Effector memory CD8-positive, alpha-beta T cell (primary cell): ENCODE results near the gene LPO.

ENCODE experiments used
- ATAC-seq: fragments of 150-1000 bp; cut with Tn5 transposase; replicated peaks from 2 replicates; pipeline ENCODE4 v1.10.0; 2021; ENCODE audit warnings: mild to moderate bottlenecking, moderate library complexity
- DNase-seq, 3 experiments: peaks; one replicate each; pipeline ENCODE4 v3.0.0; 2021
- H3K27ac Mint-ChIP-seq, 2 donors: one replicate each; pipeline ENCODE4 v1.8.0; 2022; ENCODE audit warnings: mild to moderate bottlenecking in 2 of 2, mixed read lengths in 2 of 2, moderate library complexity in 2 of 2
- H3K27me3 Mint-ChIP-seq, 2 donors: one replicate each; pipeline ENCODE4 v1.8.0; 2022; ENCODE audit warnings: mixed read lengths in 2 of 2
- H3K36me3 Mint-ChIP-seq: one replicate; pipeline ENCODE4 v1.8.0; 2022; ENCODE audit warnings: mild to moderate bottlenecking, moderate library complexity, mixed read lengths; ENCODE audit not compliant: insufficient read depth
- H3K4me1 Mint-ChIP-seq, 2 donors: one replicate each; pipeline ENCODE4 v1.8.0; 2022; ENCODE audit warnings: low read depth in 2 of 2, mixed read lengths in 2 of 2
- H3K4me3 Mint-ChIP-seq, 2 donors: one replicate each; pipeline ENCODE4 v1.8.0; 2022; ENCODE audit warnings: mild to moderate bottlenecking in 2 of 2, mixed read lengths in 2 of 2, moderate library complexity in 2 of 2
- H3K9me3 Mint-ChIP-seq, 2 donors: one replicate each; pipeline ENCODE4 v1.8.0; 2022; ENCODE audit warnings: mixed read lengths in 2 of 2

Gene LPO

GRCh38 chr17:58280480-58281217, 42.3 kb downstream of the LPO start, which contains the start of gene MPO:
MPO (minus strand) TSS chr17:58280935; CDS start chr17:58280758, 177 bp downstream.
- no peak within 1 kb of the TSS for H3K27ac Mint-ChIP-seq
- H3K27me3 Mint-ChIP-seq, result peaks cover 17 to 65% of the 10 kb centered on the region in 2 donors
- DNase-seq (no peak), ATAC-seq (no peak)
- H3K4me1 Mint-ChIP-seq, result peaks cover 2 to 6% of the 10 kb centered on the region in 2 donors
- H3K4me3 Mint-ChIP-seq, result no peak within 1 kb of the TSS
- no peaks in the 10 kb centered on the region for H3K9me3 Mint-ChIP-seq
- peaks cover 4% of the 10 kb centered on the region for H3K36me3 Mint-ChIP-seq

- no peak overlapping the region for H3K4me3 Mint-ChIP-seq
These were observed 43.2 kb downstream of the LPO start for GRCh38 chr17:58281511-58282011.

GRCh38 chr17:58282442-58282841, 44.1 kb downstream of the LPO start:
- H3K4me1 Mint-ChIP-seq, result peaks cover 2 to 6% of the 10 kb centered on the region in 2 donors
- DNase-seq (no peak), ATAC-seq (no peak)
- H3K4me3 Mint-ChIP-seq, result no peak overlapping the region
- H3K9me3 Mint-ChIP-seq, result no peaks in the 10 kb centered on the region
- H3K27me3 Mint-ChIP-seq, result peaks cover 13 to 60% of the 10 kb centered on the region in 2 donors
- no peak overlapping the region for H3K27ac Mint-ChIP-seq
- H3K36me3 Mint-ChIP-seq, result peaks cover 4% of the 10 kb centered on the region

More at GRCh38 chr17:58281511-58282011, 43.2 kb downstream of the LPO start:
- Mint-ChIP-seq H3K4me1 (peaks cover 2 to 6% of the 10 kb centered on the region in 2 donors), H3K27ac (no peak overlapping the region), H3K9me3 (no peaks in the 10 kb centered on the region), H3K36me3 (peaks cover 4% of the 10 kb centered on the region), H3K27me3 (peaks cover 12 to 57% of the 10 kb centered on the region in 2 donors)
- ATAC-seq, result no peak
- DNase-seq, result no peak

- H3K36me3 Mint-ChIP-seq, result no peaks in the 10 kb centered on the region
- DNase-seq, result no peak
- peaks cover 16 to 58% of the 10 kb centered on the region in 2 donors for H3K27me3 Mint-ChIP-seq
- no peaks in the 10 kb centered on the region for H3K9me3 Mint-ChIP-seq
- no peak overlapping the region for H3K27ac Mint-ChIP-seq
- no peak for ATAC-seq
- peaks cover 0 to 6% of the 10 kb centered on the region in 2 donors for H3K4me1 Mint-ChIP-seq
- H3K4me3 Mint-ChIP-seq, result no peak overlapping the region
These were observed 45.6 kb downstream of the LPO start for GRCh38 chr17:58283674-58284612.

- ATAC-seq (no peak), DNase-seq (no peak)
- H3K4me3 Mint-ChIP-seq, result no peak overlapping the region
- peaks cover 18 to 52% of the 10 kb centered on the region in 2 donors for H3K27me3 Mint-ChIP-seq
- no peaks in the 10 kb centered on the region for H3K9me3 Mint-ChIP-seq
- H3K27ac Mint-ChIP-seq, result no peak overlapping the region
- H3K36me3 Mint-ChIP-seq, result no peaks in the 10 kb centered on the region
- peaks cover 0 to 2% of the 10 kb centered on the region in 2 donors for H3K4me1 Mint-ChIP-seq
These were observed 46.4 kb downstream of the LPO start for GRCh38 chr17:58284613-58285421.

- Mint-ChIP-seq H3K4me3 (no peak overlapping the region), H3K4me1 (no peaks in the 10 kb centered on the region), H3K9me3 (no peaks in the 10 kb centered on the region), H3K36me3 (no peaks in the 10 kb centered on the region), H3K27ac (no peak overlapping the region), H3K27me3 (peaks cover 24 to 52% of the 10 kb centered on the region in 2 donors)
- no peak for DNase-seq
- ATAC-seq, result no peak
These were observed 47.0 kb downstream of the LPO start for GRCh38 chr17:58285422-58285810.

GRCh38 chr17:58289869-58290268, 51.5 kb downstream of the LPO start:
- Mint-ChIP-seq H3K4me1 (no peaks in the 10 kb centered on the region), H3K36me3 (no peaks in the 10 kb centered on the region), H3K4me3 (no peak overlapping the region), H3K27me3 (peaks cover 44 to 47% of the 10 kb centered on the region in 2 donors), H3K27ac (no peak overlapping the region), H3K9me3 (no peaks in the 10 kb centered on the region)
- ATAC-seq (no peak), DNase-seq (no peak)

GRCh38 chr17:58291246-58291645, 52.9 kb downstream of the LPO start:
- no peak for ATAC-seq
- DNase-seq, result no peak
- peaks cover 44 to 46% of the 10 kb centered on the region in 2 donors for H3K27me3 Mint-ChIP-seq
- no peak overlapping the region for H3K27ac Mint-ChIP-seq
- no peaks in the 10 kb centered on the region for H3K36me3 Mint-ChIP-seq
- no peaks in the 10 kb centered on the region for H3K9me3 Mint-ChIP-seq
- H3K4me3 Mint-ChIP-seq, result no peak overlapping the region
- H3K4me1 Mint-ChIP-seq, result no peaks in the 10 kb centered on the region

GRCh38 chr17:58294034-58294433, 55.6 kb downstream of the LPO start:
- DNase-seq (no peak), ATAC-seq (no peak)
- Mint-ChIP-seq H3K27me3 (peaks cover 27 to 29% of the 10 kb centered on the region in 2 donors), H3K27ac (no peak overlapping the region), H3K4me3 (no peak overlapping the region), H3K36me3 (no peaks in the 10 kb centered on the region), H3K4me1 (no peaks in the 10 kb centered on the region), H3K9me3 (no peaks in the 10 kb centered on the region)

GRCh38 chr17:58300336-58300735, 62.0 kb downstream of the LPO start:
- no peak for ATAC-seq
- peaks cover 7% of the 10 kb centered on the region for H3K36me3 Mint-ChIP-seq
- H3K27ac Mint-ChIP-seq, result peak overlapping the region in 1 of 2 donors; percentile 88
- no peaks in the 10 kb centered on the region for H3K27me3 Mint-ChIP-seq
- H3K9me3 Mint-ChIP-seq, result no peaks in the 10 kb centered on the region
- no peak for DNase-seq
- no peak overlapping the region for H3K4me3 Mint-ChIP-seq
- peaks cover 9 to 12% of the 10 kb centered on the region in 2 donors for H3K4me1 Mint-ChIP-seq

GRCh38 chr17:58301504-58302150, 63.2 kb downstream of the LPO start:
- H3K9me3 Mint-ChIP-seq, result no peaks in the 10 kb centered on the region
- H3K27me3 Mint-ChIP-seq, result no peaks in the 10 kb centered on the region
- H3K27ac Mint-ChIP-seq, result no peak overlapping the region
- peaks cover 9 to 12% of the 10 kb centered on the region in 2 donors for H3K4me1 Mint-ChIP-seq
- DNase-seq (no peak), ATAC-seq (no peak)
- peaks cover 10% of the 10 kb centered on the region for H3K36me3 Mint-ChIP-seq
- no peak overlapping the region for H3K4me3 Mint-ChIP-seq

- H3K36me3 Mint-ChIP-seq, result peaks cover 10% of the 10 kb centered on the region
- H3K4me3 Mint-ChIP-seq, result no peak overlapping the region
- H3K27me3 Mint-ChIP-seq, result no peaks in the 10 kb centered on the region
- H3K4me1 Mint-ChIP-seq, result peaks cover 9 to 12% of the 10 kb centered on the region in 2 donors
- H3K27ac Mint-ChIP-seq, result no peak overlapping the region
- ATAC-seq (no peak), DNase-seq (no peak)
- H3K9me3 Mint-ChIP-seq, result no peaks in the 10 kb centered on the region
These were observed 64.0 kb downstream of the LPO start for GRCh38 chr17:58302171-58302918.
